NB4 (cell line): Measurements from ENCODE around the gene MRPL58.
A peak's percentile ranks its signal among the peaks of the same experiment; 100 is the strongest.

Experiments
- DNase-seq: peaks from one replicate; pipeline ENCODE4 v3.0.0; 2010; ENCODE audit warnings: low read depth
- H3K4me3 ChIP-seq: one replicate; pipeline ENCODE4 v1.5.1; 2011; ENCODE audit warnings: mild to moderate bottlenecking, low read depth, low read length, moderate library complexity
- CTCF ChIP-seq: IDR thresholded peaks from one replicate; pipeline ENCODE4 v1.5.1; 2012; ENCODE audit warnings: low read depth, low read length
- MYC ChIP-seq: IDR thresholded peaks from 2 replicates; pipeline ENCODE4 v1.6.1; 2011; ENCODE audit warnings: low read depth, low read length
- POLR2A ChIP-seq: IDR thresholded peaks from 2 replicates; pipeline ENCODE4 v1.6.1; 2011; ENCODE audit warnings: mild to moderate bottlenecking; ENCODE audit not compliant: insufficient read length; ENCODE audit errors: extremely low read depth
- TF ChIP-seq, protein P1 (sequence below): IDR thresholded peaks from 2 replicates; pipeline ENCODE4 v1.6.1; 2011; ENCODE audit warnings: low read depth, low read length

Gene MRPL58

DNA sequence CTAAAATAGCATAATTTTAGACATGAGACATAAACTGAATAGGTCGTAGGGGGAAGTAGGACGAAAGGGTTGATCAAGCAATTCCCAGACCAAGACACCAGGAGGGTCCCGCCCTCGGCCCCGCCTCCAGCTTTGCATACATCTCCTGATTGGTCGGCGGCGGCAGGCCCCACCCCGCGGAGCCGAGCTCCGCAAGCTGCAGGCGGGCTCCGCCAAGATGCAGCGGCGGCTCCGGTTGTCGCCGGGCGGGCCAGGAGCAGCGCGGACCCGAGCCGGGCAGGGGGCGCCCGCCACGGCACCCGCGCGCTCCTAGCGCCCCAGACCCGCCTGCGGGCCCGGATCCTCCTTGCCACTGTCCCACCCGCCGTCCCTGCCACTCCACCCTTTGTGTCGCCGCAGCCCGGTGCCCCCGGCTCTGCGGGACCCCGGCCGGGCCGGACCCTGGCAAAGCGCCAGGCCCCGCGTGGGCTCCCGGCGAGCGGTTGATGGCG, 25.0 kb upstream of the MRPL58 start, which contains the start of gene CDR2L:
TSS of gene CDR2L (plus strand) at position 215 of the 491 bp plus-strand sequence. CDS start 412 bp downstream, outside the sequence.
- H3K4me3 ChIP-seq, result peak within 1 kb of the TSS; percentile 41
- TF ChIP-seq MYC, result no peak
- peak; percentile 62 for TF ChIP-seq POLR2A
- TF ChIP-seq, protein P1, sequence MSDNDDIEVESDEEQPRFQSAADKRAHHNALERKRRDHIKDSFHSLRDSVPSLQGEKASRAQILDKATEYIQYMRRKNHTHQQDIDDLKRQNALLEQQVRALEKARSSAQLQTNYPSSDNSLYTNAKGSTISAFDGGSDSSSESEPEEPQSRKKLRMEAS, result no peak
- TF ChIP-seq CTCF, result no peak
- DNase-seq, result peak; percentile 95

- peak overlapping the region; percentile 36 for H3K4me3 ChIP-seq
- DNase-seq, result peak; percentile 52
- TF ChIP-seq MYC, result no peak
- TF ChIP-seq POLR2A, result no peak
- TF ChIP-seq, protein P1, result no peak
- TF ChIP-seq CTCF, result no peak
Measured at GRCh38 chr17:74987909-74988711, 24.4 kb upstream of the MRPL58 start.

DNA sequence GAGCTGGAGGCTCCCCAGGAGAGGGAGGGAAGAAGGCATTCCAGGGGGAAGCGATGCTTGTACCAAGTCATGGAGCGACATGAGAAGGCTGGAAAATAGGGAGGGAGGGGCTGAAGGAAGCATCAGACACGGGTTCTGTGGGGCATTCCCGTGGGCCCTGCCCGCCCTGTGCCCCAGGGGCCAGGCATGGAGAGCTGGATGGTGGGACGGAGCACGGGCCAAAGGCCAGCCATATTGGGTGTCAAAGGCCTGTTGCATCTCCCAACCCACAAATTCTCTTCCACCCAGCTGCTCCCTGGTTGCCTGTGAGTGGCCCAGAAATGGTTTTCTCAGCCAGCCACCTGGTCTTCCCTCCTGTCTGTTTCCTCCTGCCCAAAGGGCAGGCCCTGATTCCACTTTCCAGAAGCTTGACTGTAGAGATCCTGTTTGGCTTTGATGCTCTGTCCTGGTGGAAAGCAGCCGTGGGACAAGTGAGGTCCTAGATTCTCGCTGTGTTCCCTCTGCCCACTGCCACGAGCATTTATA, 21.8 kb upstream of the MRPL58 start:
- TF ChIP-seq POLR2A (no peak), MYC (no peak), CTCF (no peak)
- TF ChIP-seq, protein P1, result no peak
- DNase-seq, result no peak
- H3K4me3 ChIP-seq, result no peak overlapping the region

DNA sequence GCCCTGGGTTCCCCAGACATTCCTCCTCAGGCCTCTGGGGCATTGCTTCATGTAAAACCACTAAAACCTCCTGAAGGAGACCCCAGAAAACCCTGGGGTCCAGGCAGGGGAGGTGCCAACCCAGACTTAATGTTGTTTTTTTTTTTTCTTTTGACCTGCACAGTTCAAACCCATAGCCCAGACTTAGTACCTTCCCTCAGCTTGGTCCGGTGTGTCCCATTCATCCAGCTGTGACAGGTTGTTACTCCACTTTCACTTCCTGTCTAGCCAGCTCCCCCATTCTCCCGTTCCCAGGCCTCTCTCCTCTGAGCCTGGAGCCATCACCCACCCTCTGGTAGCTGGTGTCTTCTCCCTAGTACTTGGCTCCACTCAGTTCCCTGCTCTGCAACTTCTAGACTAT, 20.2 kb upstream of the MRPL58 start:
- TF ChIP-seq CTCF, result no peak
- no peak for TF ChIP-seq POLR2A
- TF ChIP-seq, protein P1, result no peak
- TF ChIP-seq MYC, result no peak
- DNase-seq, result peak; percentile 40
- no peak overlapping the region for H3K4me3 ChIP-seq

DNA sequence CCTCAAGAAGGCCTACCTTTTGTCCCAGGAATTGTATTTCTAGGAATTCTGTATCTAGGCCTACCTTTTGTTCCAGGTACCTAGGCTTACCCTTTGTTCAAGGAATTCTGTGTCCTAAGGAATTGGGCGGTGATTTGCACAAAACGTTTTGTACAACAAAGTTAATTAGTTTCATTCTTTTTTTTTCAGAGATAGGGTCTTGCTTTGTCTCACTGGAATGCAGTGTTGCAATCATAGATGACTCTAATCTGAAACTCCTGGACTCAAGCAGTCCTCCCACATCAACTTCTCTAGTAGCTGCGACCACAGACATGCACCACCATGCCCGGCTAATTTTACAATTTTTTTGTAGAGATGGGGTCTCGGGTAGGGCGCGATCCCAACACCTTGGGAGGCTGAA, 18.0 kb upstream of the MRPL58 start:
- no peak overlapping the region for H3K4me3 ChIP-seq
- TF ChIP-seq CTCF (no peak), MYC (no peak), POLR2A (no peak)
- TF ChIP-seq, protein P1, result no peak
- peak; percentile 80 for DNase-seq
